ENCODE results near the gene NDFIP2. TPM values are rescaled to one million over a fixed set of nuclear protein-coding genes. Genes with fewer than 3 reads are reported as not detected.

The NDFIP2 gene
- total and polyA plus RNA-seq, 2 donors: 15.7 to 49.3 TPM

DNA sequence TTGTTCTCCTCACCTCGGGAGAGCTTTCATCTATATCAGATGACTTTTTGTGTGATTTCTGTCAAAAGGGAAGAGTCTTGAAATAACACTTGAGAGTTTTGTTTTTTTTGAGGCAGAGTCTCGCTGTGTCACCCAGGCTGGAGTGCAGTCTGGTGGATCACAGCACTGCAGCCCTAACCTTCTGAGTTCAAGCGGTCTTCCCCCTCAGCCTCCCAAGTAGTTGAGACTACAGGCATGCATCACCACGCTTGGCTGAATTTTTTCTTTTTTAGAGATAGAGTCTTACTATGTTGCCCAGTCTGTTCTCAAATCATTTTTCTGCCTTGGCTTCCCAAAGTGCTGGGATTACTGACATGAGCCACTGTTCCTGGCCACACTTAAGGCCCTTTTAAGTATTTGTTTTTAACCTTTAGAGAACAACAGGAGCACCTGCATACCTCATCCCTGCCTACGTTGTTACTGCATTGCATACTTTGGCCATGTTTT, 11.4 kb downstream of the NDFIP2 start:
- H3K4me3 ChIP-seq (ENCODE audit: low read depth, low read length): no peak overlapping the region
- no peak for DNase-seq (ENCODE audit: extremely low spot score)
- H3K27ac ChIP-seq (ENCODE audit: low read depth): peak overlapping the region; percentile 52
- H3K36me3 ChIP-seq (ENCODE audit: insufficient read depth): no peaks in the 10 kb centered on the region
- H3K4me1 ChIP-seq (ENCODE audit: insufficient read depth): no peaks in the 10 kb centered on the region
- 71% methylated on average over 5 of the region's 5 CpGs for WGBS

DNA sequence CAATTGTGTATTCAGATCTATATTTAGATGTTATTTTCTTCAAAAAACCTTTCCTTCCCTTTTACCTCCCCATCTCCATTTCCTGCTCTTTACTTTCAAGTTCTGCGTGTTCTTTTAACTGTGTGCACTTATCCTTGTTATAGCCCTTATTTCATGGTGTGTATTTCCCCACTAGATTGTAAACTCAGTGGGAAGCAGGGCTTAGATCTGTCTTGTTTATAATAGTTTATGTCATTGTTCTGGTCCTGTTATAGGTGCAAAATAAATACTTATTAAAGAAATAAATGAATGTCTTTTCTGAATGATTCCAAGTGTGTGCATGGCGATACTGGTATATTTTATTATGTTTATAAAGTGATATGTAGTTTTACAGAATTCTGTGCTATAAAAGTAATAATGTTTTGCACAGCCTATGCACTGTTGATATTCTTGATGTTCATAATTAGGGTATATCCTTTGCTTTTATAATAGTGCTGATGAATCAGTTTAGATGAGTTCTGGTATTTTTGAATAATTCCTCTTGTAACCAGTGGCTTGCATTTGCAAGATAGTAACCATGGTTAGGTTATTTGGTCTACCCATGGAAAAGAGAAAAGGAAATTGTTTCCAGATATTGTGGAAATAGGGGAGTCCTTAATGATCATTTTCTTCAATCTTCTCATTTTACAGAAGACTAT, 12.1 kb downstream of the NDFIP2 start:
- no peak for DNase-seq (ENCODE audit: extremely low spot score)
- Histone ChIP-seq H3K4me3 (ENCODE audit: low read depth, low read length) (no peak overlapping the region), H3K27ac (ENCODE audit: low read depth) (peak overlapping the region; percentile 52), H3K36me3 (ENCODE audit: insufficient read depth) (no peaks in the 10 kb centered on the region), H3K4me1 (ENCODE audit: insufficient read depth) (no peaks in the 10 kb centered on the region)
- 83% methylated on average over 2 of the region's 2 CpGs for WGBS

DNA sequence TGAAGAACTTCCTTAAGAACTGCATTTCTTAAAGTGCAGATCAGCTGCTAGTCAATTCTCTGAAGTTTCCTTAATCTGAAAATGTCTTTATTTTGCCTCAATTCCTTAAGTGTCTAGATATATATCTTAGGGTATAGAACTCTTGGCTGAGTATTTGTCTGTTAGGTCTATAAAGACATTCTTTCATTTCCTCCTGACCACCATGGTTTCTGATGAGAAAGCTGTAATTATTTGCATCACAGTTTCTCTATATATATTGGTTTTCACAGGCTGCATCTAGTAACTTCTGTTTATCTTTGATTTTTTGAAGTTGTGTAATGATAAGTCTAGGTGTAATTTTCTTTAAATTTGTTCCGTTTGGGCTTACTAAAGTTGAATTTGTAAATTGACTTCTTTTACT, 15.2 kb downstream of the NDFIP2 start:
- Histone ChIP-seq H3K4me1 (ENCODE audit: insufficient read depth) (no peaks in the 10 kb centered on the region), H3K4me3 (ENCODE audit: low read depth, low read length) (no peak overlapping the region), H3K36me3 (ENCODE audit: insufficient read depth) (no peaks in the 10 kb centered on the region), H3K27ac (ENCODE audit: low read depth) (no peak overlapping the region)
- WGBS: 79% methylated on average over 1 of the region's 1 CpG
- no peak for DNase-seq (ENCODE audit: extremely low spot score)

DNA sequence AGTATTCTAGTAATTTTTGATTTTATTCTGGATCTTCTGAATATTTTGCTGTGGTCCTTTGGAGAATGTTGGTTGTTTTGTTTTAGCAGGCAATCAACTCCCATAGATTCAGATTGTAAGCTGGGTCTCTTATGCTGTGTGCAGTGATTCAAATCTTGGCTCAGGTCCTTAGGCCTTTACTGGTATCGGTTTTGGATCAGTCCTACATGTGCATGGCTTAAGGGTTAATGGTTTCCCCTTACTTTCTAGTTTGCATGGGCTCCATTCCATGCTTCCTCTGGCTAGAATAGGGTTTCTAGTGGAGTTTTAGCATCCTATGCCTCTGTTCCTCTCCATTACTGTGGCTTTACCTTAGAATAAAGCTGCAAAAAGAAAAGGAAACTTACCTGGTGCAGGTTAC, 16.1 kb downstream of the NDFIP2 start:
- no peak for DNase-seq (ENCODE audit: extremely low spot score)
- Histone ChIP-seq H3K4me1 (ENCODE audit: insufficient read depth) (no peaks in the 10 kb centered on the region), H3K4me3 (ENCODE audit: low read depth, low read length) (no peak overlapping the region), H3K36me3 (ENCODE audit: insufficient read depth) (no peaks in the 10 kb centered on the region), H3K27ac (ENCODE audit: low read depth) (no peak overlapping the region)
- 80% methylated on average over 1 of the region's 1 CpG for WGBS

DNA sequence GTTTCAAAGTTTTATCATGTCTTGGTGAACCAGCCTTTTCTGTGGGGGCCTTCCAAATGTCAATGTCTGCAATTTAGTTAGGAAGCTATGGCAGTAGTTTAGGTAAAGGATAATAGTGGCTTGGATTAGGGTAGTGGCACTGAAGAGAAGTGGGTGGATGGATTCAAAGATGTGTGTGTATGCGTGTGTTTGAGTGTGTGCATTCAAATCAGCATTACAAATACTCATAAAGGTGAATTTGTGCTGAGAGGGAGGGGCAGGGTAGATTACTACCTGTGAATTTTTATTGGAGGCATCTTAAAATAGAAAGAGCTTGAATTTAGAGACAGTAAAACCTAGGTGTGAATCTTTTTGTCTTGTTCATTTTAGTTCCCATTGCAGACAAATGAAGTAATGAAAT, 16.9 kb downstream of the NDFIP2 start:
- Histone ChIP-seq H3K27ac (ENCODE audit: low read depth) (no peak overlapping the region), H3K4me3 (ENCODE audit: low read depth, low read length) (no peak overlapping the region), H3K4me1 (ENCODE audit: insufficient read depth) (no peaks in the 10 kb centered on the region), H3K36me3 (ENCODE audit: insufficient read depth) (no peaks in the 10 kb centered on the region)
- no peak for DNase-seq (ENCODE audit: extremely low spot score)
- WGBS: 90% methylated on average over 1 of the region's 1 CpG

DNA sequence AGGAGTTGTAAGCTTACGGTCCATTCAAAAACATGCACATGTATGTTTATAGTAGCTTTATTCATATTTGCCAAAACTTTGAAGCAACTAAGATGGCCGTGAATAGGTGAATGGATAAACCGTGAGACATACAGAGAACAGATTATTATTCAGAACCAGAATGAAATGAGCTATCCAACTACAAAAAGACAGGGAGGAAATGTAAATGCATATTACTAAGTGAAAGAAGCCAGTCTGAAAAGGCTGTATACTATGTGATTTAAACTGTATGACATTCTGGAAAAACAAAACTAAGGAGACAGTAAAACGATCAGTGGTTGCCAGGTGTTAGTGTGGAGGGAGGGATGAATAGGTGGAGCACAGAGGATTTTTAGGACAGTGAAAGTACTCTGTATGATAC, 19.9 kb downstream of the NDFIP2 start:
- no peak for DNase-seq (ENCODE audit: extremely low spot score)
- no peak overlapping the region for H3K4me3 ChIP-seq (ENCODE audit: low read depth, low read length)
- H3K27ac ChIP-seq (ENCODE audit: low read depth): no peak overlapping the region
- no peaks in the 10 kb centered on the region for H3K4me1 ChIP-seq (ENCODE audit: insufficient read depth)
- H3K36me3 ChIP-seq (ENCODE audit: insufficient read depth): no peaks in the 10 kb centered on the region
- 94% methylated on average over 4 of the region's 4 CpGs for WGBS

GRCh38 chr13:79501538-79502232, 20.7 kb downstream of the NDFIP2 start:
- no peaks in the 10 kb centered on the region for H3K4me1 ChIP-seq (ENCODE audit: insufficient read depth)
- no peak overlapping the region for H3K4me3 ChIP-seq (ENCODE audit: low read depth, low read length)
- no peak for DNase-seq (ENCODE audit: extremely low spot score)
- H3K27ac ChIP-seq (ENCODE audit: low read depth): no peak overlapping the region
- no peaks in the 10 kb centered on the region for H3K36me3 ChIP-seq (ENCODE audit: insufficient read depth)
- WGBS: 95% methylated on average over 7 of the region's 7 CpGs

DNA sequence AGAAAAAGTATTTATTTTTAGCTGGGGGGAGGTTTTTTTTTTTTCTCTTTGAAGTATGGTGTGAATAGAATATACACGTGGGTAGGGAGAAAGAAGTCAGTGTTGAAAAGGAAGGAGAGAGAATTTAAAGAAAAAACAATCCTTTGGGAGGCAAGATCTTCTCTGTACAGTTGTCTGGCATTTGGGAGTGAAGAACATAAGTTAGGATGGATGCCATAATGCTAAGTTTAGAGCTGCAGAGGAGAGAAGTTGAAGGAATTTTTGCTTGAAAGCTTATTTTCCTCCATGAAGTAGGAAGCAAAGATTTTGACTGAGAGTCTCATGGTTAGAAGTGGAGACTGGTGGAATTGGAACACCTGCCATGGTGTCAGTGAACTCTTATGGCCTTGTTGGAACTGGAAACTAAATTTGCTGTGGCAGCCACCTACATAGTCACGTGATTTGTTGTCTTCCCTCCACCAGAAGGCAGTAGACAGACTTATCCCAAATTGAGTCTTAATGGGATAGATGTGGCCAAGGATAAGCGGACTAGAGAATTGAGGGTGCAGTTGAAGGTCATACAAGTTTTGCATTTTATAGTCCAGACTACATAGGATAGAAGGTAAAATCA, 22.0 kb downstream of the NDFIP2 start:
- 80% methylated on average over 3 of the region's 3 CpGs for WGBS
- DNase-seq (ENCODE audit: extremely low spot score): no peak
- no peaks in the 10 kb centered on the region for H3K4me1 ChIP-seq (ENCODE audit: insufficient read depth)
- no peaks in the 10 kb centered on the region for H3K36me3 ChIP-seq (ENCODE audit: insufficient read depth)
- H3K4me3 ChIP-seq (ENCODE audit: low read depth, low read length): no peak overlapping the region
- H3K27ac ChIP-seq (ENCODE audit: low read depth): no peak overlapping the region

DNA sequence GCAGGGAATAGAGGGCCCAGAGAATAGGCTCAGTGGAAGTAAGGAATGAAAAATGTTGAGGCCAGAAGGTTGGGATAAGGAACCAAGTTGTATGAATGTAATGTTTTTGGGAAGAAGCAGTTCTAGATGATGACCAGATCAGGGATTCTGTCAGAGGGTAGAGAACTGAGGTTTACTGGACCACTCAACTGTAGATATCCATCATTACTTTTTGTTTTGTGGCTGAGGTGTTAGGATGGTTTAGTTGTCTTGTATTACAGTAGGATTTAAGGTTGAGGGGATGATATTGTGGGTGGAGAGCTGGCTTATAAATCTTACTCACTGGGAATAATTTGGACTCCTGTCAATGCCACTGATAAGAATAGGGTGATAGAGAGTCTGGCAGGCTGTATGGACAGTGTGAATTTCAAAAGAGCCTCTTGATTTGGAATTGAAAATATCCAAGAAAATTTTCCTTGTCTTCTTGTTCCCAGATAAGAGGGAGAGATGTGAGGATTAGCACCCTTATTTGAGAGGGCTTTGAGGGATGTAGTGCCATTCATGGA, 22.6 kb downstream of the NDFIP2 start:
- Histone ChIP-seq H3K27ac (ENCODE audit: low read depth) (no peak overlapping the region), H3K4me1 (ENCODE audit: insufficient read depth) (no peaks in the 10 kb centered on the region), H3K36me3 (ENCODE audit: insufficient read depth) (no peaks in the 10 kb centered on the region), H3K4me3 (ENCODE audit: low read depth, low read length) (no peak overlapping the region)
- no peak for DNase-seq (ENCODE audit: extremely low spot score)

DNA sequence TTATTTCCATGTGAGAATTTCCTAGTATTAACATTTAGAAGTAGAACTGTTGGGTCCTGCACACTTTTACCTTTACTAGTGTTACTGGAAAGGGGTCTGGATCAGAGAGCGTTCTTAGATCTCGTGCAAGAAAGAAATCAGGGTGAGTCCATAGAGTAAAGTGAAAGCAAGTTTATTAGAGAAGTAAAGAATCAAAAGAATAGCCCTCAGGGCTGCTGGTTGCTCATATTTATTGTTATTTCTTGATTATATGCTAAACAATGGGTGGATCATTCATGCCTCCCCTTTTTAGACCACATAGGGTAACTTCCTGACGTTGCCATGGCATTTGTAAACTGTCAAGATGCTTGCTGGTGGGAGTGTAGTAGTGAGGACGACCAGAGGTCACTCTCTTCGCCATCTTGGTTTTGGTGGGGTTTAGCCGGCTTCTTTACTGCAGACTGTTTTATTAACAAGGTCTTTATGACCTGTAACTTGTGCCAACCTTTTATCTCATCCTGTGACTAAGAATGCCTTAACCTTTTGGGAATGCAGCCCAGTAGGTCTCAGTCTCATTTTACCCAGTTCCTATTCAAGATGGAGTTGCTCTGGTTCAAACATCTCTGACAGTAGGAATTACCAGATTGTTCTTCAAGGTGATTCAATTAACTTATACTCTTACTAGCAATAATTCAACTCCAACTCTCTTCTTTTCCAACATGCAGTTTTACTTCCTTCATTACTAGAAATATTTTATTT, 27.4 kb downstream of the NDFIP2 start:
- H3K4me3 ChIP-seq (ENCODE audit: low read depth, low read length): no peak overlapping the region
- H3K27ac ChIP-seq (ENCODE audit: low read depth): no peak overlapping the region
- H3K36me3 ChIP-seq (ENCODE audit: insufficient read depth): no peaks in the 10 kb centered on the region
- no peak for DNase-seq (ENCODE audit: extremely low spot score)
- H3K4me1 ChIP-seq (ENCODE audit: insufficient read depth): no peaks in the 10 kb centered on the region
- 77% methylated on average over 6 of the region's 6 CpGs for WGBS

- no peak for DNase-seq (ENCODE audit: extremely low spot score)
- Histone ChIP-seq H3K27ac (ENCODE audit: low read depth) (no peak overlapping the region), H3K4me1 (ENCODE audit: insufficient read depth) (no peaks in the 10 kb centered on the region), H3K4me3 (ENCODE audit: low read depth, low read length) (no peak overlapping the region), H3K36me3 (ENCODE audit: insufficient read depth) (no peaks in the 10 kb centered on the region)
- 90% methylated on average over 2 of the region's 2 CpGs for WGBS
Measured at GRCh38 chr13:79511611-79512010, 30.7 kb downstream of the NDFIP2 start.

- H3K27ac ChIP-seq (ENCODE audit: low read depth): no peak overlapping the region
- no peak for DNase-seq (ENCODE audit: extremely low spot score)
- no peaks in the 10 kb centered on the region for H3K36me3 ChIP-seq (ENCODE audit: insufficient read depth)
- no peak overlapping the region for H3K4me3 ChIP-seq (ENCODE audit: low read depth, low read length)
- no peaks in the 10 kb centered on the region for H3K4me1 ChIP-seq (ENCODE audit: insufficient read depth)
Measured at GRCh38 chr13:79512950-79513349, 32.0 kb downstream of the NDFIP2 start.

DNA sequence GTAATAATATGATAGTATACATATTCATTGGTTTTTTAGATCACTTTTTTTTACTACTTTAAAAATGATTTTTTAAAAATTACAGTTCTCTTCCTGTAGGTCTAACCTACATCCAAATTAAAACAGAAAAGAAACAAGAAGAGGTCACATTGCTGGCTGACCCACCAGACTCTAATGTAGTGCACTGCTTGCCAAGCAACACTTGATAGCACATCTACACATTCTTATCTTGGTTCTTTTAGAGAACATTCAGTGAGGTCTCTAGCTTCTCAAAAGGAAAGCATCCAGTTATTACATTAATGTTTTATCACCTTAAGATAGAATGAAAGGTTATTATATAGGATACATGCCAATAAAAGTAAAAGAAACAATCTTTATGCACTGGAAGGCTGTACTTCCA, 35.6 kb downstream of the NDFIP2 start:
- Histone ChIP-seq H3K4me1 (ENCODE audit: insufficient read depth) (no peaks in the 10 kb centered on the region), H3K4me3 (ENCODE audit: low read depth, low read length) (no peak overlapping the region), H3K27ac (ENCODE audit: low read depth) (no peak overlapping the region), H3K36me3 (ENCODE audit: insufficient read depth) (no peaks in the 10 kb centered on the region)
- DNase-seq (ENCODE audit: extremely low spot score): peak; percentile 28
